ENCODE data around the gene LRP10. TPM values are rescaled to one million over a fixed set of nuclear protein-coding genes. Genes with fewer than 3 reads are reported as not detected.
"Not testable (repeated sequence)": the region's sequence is repeated elsewhere in the genome, so short reads cannot be mapped to it uniquely, and the experiment has no call there.

LRP10 gene, protein sequence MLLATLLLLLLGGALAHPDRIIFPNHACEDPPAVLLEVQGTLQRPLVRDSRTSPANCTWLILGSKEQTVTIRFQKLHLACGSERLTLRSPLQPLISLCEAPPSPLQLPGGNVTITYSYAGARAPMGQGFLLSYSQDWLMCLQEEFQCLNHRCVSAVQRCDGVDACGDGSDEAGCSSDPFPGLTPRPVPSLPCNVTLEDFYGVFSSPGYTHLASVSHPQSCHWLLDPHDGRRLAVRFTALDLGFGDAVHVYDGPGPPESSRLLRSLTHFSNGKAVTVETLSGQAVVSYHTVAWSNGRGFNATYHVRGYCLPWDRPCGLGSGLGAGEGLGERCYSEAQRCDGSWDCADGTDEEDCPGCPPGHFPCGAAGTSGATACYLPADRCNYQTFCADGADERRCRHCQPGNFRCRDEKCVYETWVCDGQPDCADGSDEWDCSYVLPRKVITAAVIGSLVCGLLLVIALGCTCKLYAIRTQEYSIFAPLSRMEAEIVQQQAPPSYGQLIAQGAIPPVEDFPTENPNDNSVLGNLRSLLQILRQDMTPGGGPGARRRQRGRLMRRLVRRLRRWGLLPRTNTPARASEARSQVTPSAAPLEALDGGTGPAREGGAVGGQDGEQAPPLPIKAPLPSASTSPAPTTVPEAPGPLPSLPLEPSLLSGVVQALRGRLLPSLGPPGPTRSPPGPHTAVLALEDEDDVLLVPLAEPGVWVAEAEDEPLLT
- total RNA-seq = 59.4 and 126 TPM in 2 replicates

DNA sequence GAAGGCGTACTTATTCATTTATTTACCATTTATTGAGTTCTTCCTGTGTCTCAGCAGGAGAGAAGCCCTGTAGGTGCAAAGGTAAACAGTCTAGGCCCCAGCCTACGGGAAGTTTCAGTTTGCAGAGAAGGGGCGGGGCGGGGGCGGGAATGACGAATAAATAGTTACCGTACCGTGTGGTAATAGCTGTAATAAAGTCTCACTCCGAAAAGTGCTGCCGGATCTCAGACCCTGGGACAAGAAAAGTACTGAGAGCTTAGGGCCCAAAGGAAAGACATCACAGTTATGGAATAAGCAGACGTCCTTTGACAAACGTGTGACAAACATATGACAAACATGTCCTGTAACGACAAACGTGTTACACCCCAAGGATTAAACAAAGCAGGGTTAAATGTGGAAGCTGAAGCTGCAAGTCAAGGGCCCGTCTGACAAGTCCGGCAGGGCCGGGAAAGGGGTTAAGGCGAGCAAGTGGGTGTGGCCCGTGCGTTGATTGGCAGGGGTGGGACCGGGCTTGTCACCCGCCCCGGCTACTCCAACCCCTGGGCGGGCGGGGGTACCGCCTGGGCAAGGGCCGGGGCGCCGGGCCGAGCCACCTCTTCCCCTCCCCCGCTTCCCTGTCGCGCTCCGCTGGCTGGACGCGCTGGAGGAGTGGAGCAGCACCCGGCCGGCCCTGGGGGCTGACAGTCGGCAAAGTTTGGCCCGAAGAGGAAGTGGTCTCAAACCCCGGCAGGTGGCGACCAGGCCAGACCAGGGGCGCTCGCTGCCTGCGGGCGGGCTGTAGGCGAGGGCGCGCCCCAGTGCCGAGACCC, at the start of gene LRP10:
TSS of gene LRP10 (plus strand) at position 517 of the 809 bp plus-strand sequence. CDS start 564 bp downstream, outside the sequence.
- DNase-seq = peak; percentile 91

DNA sequence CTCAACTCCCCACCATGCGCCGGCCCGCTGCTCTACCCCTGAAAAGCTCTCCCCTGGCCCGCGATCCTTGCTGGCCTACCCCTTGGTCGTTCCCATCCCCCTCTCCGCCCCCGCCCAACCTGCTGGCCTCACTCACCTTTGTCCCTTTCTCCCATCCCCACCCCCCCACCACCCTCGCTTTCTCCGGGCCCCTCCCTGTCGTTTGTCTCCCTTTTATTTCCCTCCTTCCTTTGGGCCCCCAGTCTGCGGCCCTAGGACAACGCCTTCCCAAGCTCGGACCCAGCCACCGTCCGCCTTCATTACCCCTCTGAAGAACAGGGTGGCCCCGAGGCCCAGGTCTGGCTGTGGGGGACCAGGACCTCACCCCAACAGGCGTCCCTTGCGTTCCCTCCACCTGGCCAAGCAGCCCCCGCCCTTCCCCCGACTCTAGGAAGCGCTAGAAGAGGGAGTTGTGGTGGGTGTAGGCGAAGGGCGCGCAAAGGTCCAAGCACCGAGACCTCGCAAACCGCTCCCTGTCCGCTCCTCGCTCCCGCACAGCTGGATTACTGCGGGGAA, 49.4 kb upstream of the LRP10 start:
- DNase-seq = no peak

DNA sequence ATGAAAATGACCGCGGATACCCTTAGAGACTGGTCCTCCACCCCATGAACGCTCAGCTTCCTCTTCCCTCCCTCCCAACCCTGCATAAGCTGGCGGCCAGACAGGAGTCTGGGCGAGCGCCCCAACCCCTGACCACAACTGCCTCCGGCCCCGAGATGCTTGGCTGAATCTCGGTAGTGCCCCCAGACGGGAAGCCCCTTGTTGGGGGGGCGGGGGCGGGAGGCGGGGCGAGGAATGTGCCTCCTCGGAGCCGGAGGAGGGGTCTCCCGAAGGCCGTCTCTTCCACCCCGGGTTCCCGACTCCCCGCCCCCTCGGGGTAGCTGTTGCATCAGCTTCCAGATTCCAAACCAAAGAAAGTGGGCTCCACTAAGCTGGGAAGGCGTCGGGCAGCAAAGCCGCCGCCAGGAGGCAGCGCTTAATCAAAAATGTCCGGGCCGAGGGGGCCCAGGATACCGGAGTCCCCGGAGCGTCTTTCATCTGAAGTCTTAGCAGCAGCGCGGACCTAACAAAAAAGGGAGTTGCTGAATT, 48.9 kb upstream of the LRP10 start:
- peak; percentile 88 for DNase-seq

DNA sequence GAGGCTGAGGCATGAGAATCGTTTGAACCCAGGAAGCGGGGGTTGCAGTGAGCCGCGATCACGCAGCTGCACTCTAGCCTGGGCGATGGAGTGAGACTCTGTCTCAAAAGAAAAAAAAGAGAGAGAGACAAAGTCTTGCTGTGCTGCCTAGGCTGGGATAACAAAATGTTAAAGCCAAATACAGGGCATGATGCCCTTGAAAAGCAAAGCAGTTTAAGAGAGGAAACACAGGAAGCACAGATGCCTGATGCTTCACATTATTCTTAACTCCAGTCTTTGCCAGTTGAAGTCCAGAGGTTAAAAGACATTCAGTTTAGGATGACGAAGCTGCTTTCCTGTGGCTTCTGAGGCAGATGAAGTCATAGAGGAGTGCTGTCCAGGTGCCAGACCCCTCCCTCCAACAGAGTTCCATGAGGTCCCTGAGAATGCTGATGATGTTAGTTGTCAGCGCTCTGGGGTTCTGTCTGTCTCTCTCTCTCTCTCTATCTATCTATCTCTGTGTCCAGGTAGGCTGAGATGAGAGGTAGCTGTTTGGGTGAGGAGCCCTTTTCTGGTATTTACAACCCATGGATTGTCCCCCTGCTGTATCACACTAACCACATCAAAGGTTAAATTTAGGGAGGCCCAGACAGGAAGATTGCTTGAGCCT, 46.7 kb upstream of the LRP10 start:
- DNase-seq = peak; percentile 96

DNA sequence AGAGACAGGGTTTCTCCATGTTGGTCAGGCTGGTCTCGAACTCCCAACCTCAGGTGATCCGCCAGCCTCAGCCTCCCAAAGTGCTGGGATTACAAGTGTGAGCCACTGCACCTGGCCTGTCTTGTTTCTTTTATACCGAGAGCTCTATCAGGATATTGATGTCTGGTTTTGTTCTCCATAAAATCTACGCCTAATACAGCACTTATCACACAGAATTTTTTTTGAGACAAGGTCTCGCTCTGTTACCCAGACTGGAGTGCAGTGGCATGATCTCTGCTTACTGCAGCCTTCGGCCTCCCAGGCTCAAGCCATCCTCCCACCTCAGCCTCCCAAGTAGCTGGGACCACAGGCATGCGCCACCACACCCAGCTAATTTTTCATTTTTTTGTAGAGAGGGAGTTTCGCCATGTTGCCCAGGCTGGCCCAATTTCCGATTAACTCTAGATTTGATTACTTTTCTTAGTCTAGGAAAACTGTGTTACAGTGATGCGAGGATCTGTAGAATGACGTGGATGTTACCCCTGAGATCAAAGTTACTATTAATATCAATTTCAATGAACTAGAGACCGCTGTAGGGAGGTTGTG, 42.4 kb upstream of the LRP10 start:
- DNase-seq = not testable (repeated sequence)

DNA sequence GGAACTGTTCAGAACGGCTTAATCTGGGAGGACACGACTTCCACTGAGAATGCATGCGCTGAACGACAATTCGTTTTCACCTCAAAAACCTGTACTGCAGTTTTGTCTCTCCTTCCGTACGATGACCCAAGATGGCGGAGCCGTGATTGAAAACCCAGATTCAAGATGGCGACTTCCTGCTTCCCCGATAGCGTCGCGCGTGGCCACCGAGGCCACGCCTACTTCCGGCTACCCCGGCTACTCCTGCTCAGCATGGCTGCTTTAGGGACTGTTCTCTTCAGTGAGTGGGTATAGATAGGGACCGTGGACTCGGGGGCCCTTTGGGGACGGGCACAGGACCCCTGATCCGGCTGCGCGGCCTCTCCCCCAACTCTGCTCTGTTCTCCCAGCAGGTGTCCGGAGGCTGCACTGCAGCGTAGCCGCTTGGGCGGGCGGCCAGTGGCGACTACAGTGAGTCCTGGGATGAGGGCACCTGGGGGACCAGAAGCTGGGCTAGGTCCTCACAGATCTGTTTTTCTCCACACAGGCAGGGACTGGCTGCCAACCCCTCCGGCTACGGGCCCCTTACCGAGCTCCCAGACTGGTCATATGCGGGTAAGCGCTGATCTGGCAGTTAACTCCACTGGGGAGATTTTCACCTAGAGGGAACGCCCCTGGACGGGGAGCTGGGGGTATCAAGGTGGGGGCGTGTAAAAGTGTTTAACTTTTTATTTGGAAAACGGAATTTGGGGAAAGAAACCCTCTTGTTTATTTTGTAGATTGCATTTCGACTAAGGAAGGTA, 41.7 kb upstream of the LRP10 start, which contains the start of gene MRPL52:
TSS of gene MRPL52 (plus strand) at position 227 of the 782 bp plus-strand sequence. CDS start at position 253, 26 bp downstream.
- peak; percentile 92 for DNase-seq

DNA sequence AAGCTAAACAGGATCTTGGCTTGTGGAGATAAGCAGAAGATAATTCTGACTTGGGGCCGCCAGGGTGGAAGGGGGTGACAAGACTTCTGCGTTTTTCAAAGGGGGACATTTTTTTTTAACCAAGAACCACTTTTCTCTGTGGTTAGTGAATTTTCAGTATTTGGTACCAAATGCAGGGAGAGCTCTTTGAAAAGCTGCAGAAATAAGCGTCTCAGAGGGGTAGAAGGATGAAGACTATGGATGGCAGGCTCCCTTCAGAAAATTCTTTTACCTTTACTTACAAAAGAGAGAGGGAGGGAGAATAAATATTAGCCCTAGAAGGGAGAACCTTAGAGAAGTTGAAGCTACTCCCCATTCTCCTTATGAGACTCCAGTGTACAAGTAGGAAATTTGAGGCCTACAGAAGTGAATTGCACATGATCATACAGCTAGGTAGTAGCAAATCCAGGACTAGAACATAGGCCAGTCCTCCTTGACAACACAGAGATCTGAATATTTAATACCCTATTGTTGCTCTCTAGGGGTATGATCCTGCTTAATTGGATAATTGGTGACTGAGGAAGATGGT, 41.0 kb upstream of the LRP10 start:
- no peak for DNase-seq

DNA sequence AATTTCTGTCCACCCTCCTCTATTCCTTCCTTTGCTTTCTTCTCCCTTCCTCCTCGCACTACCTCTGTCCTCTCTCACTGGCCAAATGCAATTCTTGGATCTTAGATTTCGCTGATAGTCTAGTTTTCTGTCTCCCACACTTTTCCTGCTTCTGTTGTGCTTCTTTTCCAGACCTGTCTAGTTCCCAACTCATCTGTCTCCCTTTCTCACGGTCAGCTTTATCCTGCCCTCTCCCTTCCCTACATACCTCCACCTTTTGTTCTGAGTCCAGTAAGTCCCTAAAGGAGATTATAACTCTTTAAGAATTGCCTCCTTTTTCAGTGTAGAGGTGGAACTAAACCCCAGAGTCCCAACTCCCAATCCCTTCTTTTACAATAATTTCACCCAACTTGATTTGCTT, 36.0 kb upstream of the LRP10 start:
- DNase-seq = no peak

DNA sequence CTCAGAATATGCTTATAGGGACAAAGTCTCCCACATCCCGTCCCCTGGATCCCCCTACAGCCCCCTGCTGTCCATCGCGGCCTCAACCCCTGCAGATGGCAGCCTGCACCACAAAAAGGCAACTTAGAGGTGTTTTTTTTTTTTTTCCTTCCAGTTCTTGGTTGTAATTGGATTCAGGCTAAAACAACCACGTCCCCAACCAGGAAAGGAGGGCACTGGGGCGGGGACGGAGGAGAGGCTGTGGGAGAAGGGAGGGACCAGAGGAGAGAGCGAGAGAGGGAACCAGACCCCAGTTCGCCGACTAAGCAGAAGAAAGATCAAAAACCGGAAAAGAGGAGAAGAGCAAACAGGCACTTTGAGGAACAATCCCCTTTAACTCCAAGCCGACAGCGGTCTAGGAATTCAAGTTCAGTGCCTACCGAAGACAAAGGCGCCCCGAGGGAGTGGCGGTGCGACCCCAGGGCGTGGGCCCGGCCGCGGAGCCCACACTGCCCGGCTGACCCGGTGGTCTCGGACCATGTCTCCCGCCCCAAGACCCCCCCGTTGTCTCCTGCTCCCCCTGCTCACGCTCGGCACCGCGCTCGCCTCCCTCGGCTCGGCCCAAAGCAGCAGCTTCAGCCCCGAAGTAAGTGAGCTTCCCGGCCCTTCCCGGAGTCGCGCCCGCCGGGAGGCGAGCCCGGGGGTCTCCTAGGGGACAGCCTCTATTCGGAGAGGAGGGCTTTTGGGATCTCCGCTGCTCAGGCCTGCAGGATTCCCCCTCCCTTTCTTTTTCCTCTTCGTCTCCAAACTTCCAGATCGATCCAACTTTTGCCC, 35.0 kb upstream of the LRP10 start, which contains the start of gene MMP14:
TSS of gene MMP14 (plus strand) at position 285 of the 813 bp plus-strand sequence. CDS start at position 518, 233 bp downstream.
- peak; percentile 84 for DNase-seq

DNA sequence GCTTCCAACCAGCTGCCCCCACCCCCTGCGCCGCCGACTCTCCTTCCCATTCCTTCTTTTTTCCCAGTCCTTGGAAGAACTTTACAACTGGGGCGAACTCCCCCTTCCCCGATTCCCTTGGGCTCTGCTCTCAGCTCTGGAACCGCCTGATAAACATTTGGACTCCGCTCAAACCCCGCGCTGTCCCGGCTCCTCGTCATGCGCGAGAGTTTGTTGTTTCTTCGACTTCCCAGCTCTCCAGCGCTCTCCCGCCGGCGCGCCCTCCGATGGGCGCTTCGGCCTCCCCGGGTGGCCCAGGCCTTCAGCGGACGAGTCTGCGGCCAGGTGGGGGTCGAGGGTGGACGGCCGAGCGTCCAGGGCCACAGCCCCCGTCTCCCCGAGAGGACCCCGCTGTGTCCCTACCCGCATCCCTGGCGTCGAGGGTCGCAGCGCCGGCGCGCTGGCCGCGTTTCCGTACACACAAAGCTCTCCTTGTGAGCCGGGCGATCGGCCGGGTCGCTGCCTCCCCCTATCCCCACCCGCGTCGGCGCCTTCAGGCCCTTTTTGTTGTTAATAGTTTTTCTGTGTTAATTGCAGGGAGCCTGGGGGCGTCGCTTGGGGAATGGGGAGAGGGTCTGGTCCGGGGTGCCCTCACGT, 34.3 kb upstream of the LRP10 start:
- peak; percentile 71 for DNase-seq

DNA sequence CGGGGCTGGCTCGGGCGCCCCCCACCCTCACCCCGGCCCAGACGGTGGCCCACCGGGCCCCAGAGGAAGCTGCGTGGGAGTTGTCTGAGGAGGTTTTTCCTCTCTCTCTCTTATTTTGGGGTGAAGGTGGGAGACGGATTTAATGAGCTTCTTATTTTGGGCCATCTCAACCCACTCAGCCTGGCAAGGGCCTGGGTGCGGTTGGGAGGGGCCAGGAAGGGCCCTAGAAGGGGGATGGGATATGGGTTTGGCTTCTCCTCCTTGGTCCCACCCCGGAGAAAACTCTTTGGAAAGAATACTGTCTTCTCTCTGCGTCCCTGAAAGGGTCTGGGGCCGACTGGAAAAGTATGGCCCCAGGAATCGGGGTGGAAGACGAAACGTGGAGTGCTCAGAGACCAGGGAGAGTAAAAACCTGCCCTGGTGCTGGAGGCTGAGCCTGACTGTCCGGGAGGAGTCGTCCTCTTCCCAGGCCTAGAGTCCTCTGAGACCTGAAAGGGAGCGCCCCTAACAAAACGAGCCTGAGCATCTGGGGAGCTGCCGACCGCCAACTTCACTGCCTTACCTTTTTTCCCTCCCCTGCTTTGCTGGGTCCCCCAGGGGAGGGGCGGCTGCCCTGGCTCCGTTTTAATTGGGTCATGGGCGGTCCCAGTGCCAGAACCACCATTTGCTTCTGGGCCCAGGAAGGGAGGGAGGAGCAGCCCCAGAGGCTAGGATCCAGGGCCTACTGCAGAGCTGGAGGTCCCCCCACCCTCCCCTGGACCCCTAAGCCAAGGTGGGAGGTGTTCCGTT, 33.6 kb upstream of the LRP10 start:
- DNase-seq = peak; percentile 40

DNA sequence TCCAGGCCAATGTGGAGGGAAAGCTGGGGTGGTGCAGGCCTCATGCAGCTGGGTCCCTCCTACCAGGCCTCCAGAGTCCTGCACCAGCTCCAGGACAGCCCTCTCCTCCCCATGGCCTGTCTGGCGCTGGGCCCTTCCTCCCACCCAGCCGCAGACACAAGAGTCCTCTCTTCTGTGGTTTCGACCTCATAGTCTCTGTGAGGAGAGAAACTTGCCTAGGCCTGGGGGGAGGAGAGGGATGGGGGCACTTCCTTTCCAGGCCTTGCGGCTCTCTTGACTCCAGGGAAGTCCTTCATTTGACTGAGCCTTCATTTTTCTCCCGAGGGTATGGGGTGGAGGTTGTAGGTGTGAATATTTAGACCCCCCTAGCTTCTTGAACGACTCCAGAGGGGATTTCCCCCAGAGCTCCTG, 32.9 kb upstream of the LRP10 start:
- peak; percentile 33 for DNase-seq

DNA sequence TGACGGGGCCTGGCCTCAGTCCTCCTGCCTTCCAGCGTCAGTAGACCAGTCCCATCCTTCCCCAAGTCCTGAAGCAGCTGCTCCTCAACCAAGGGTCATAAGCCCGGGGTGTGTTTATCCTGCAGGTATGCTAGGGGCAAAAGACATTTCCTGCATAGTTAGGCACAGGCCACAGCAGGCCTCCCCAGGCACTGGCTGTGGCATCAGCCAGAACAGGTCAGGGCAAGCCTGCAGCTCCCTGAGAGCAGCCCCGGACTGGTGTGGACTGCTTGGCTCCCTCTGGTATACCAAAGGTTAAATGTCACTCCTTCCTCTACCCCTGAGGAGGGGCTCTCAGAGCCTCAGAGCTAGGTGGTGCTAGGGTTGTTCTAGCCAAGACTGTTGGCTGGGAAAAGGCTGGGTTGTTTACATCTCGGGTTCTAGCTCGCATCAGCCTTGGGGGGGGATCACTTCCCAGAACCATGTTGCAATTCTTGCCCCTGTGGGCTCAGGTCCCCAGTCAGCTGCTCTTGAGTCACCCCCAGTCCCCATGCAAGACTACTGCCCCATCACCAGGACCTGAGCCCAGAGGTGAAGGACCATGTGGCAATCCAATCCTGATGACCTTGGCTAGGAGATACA, 32.3 kb upstream of the LRP10 start:
- peak; percentile 9 for DNase-seq

DNA sequence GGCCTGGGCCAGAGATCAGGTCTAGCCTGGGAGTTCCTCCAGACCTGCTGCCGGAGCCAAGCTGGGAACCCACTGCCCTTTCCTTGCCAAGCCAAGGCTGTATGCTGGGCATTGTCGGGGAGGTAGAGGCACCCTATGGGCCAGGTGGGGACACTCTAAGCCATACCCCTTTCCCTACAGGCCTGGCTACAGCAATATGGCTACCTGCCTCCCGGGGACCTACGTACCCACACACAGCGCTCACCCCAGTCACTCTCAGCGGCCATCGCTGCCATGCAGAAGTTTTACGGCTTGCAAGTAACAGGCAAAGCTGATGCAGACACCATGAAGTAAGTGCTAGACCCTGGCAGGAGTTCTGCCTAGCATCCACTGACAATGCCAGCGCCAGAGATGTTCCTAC, 30.2 kb upstream of the LRP10 start:
- DNase-seq = no peak

DNA sequence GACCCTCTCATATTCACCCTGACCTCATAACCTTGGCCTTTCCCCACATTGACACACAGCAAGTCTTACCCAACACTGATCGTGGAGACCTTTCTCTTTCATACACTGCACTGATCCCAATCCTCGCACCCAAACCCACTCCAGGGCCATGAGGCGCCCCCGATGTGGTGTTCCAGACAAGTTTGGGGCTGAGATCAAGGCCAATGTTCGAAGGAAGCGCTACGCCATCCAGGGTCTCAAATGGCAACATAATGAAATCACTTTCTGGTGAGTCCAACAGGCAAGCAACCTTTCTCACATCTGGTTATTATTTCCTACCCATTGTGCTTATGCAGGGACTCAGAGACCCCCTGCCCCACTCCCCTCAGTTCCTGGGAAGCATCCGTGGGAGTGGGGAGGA, 29.8 kb upstream of the LRP10 start:
- no peak for DNase-seq

DNA sequence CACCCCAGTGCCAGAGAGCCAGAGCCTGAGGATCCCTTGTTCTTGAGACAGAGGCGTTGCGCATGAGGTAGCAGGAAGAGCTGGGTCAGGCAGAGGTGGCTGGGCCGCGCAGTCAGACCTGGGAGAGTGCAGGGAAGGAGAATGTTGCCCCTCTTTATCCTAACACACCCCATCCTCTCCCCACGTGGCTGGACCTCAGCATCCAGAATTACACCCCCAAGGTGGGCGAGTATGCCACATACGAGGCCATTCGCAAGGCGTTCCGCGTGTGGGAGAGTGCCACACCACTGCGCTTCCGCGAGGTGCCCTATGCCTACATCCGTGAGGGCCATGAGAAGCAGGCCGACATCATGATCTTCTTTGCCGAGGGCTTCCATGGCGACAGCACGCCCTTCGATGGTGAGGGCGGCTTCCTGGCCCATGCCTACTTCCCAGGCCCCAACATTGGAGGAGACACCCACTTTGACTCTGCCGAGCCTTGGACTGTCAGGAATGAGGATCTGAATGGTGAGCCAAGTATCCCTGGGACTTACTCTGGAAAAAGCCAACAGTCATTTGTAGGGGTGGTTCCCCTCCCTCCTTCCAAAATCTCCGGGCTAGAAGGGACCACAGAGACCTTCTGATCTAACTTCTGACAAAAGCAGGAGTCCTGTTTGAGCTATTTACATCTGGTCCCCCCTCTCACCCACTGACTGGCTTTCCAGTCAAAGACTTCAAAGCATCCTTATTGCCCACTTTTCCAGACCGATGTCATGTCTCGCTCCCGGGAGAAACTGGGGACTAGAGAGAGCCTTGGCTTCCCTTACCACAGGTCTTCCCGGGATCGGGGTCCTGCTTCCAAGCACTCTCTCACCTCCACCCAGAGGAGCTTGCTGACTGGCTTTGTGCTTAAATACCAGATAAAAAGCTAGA, 29.1 kb upstream of the LRP10 start:
- DNase-seq = no peak

Data from dermis blood vessel endothelial cell (primary cell).